Mesothelial cell of epicardium (in vitro differentiated cells): ENCODE data around the gene CNNM4. TPM values are rescaled to one million over a fixed set of nuclear protein-coding genes. Genes with fewer than 3 reads are reported as not detected.
"Not testable (repeated sequence)": the region's sequence is repeated elsewhere in the genome, so short reads cannot be mapped to it uniquely, and the experiment has no call there.

Source experiments
- DNase-seq, 2 experiments: peaks; one replicate each; pipeline ENCODE4 v3.0.0; 2021; ENCODE audit warnings: low spot score in 2 of 2; ENCODE audit not compliant: unreplicated experiment in 2 of 2
- H3K27ac Mint-ChIP-seq: 2 replicates; pipeline ENCODE4 v1.8.0; 2021; ENCODE audit warnings: mixed read lengths
- H3K27me3 Mint-ChIP-seq: 2 replicates; pipeline ENCODE4 v1.8.0; 2021; ENCODE audit warnings: low read depth, mixed read lengths
- H3K36me3 Mint-ChIP-seq: 2 replicates; pipeline ENCODE4 v1.8.0; 2021; ENCODE audit warnings: mixed read lengths
- H3K4me1 Mint-ChIP-seq: 2 replicates; pipeline ENCODE4 v1.8.0; 2021; ENCODE audit warnings: mixed read lengths
- H3K4me3 Mint-ChIP-seq: 2 replicates; pipeline ENCODE4 v1.8.0; 2021; ENCODE audit warnings: mild to moderate bottlenecking, moderate library complexity, mixed read lengths
- H3K9me3 Mint-ChIP-seq: 2 replicates; pipeline ENCODE4 v1.8.0; 2021; ENCODE audit warnings: mixed read lengths
- CTCF ChIP-seq: fragments of 200-600 bp; sonication (generic); IDR thresholded peaks from one replicate; pipeline ENCODE4 v1.5.0; 2021; ENCODE audit warnings: antibody characterized with exemption; ENCODE audit not compliant: unreplicated experiment
- total RNA-seq: library from RNA; stranded (reverse); gene quantifications from 3 replicates; pipeline ENCODE4 v1.2.1, GENCODE V29; 2021

The CNNM4 gene
- total RNA-seq, 1 donor from 2014 or later = 20.0 TPM

- H3K4me3 Mint-ChIP-seq = no peak overlapping the region
- H3K27me3 Mint-ChIP-seq = no peaks in the 10 kb centered on the region
- no peak for TF ChIP-seq CTCF
- H3K9me3 Mint-ChIP-seq = no peaks in the 10 kb centered on the region
- no peak overlapping the region for H3K27ac Mint-ChIP-seq
- peaks cover 13% of the 10 kb centered on the region for H3K36me3 Mint-ChIP-seq
- DNase-seq = no peak
- H3K4me1 Mint-ChIP-seq = no peaks in the 10 kb centered on the region
Measured at GRCh38 chr2:96801786-96802595, 41.3 kb downstream of the CNNM4 start.

DNA sequence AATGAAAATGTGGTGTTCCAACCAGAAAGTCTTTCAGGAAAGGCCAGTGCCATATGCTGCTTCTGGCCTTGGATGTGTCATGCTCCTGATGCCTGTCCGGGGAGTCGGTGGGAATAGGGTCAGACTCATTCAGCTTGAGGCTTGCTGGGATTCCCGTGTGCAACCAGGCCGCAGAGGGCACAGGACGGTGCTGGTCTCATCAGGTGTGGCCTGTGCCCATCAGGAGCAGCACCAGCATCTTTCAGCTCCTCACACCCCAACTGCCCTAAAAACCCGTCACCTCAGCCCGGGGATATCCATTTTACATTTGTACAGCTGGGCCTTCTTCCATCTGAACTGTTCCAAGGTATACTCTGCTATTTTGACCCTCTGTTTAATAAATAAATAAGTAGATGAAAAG lies 42.0 kb downstream of the CNNM4 start:
- H3K4me3 Mint-ChIP-seq = no peak overlapping the region
- no peak for TF ChIP-seq CTCF
- H3K27me3 Mint-ChIP-seq = no peaks in the 10 kb centered on the region
- no peaks in the 10 kb centered on the region for H3K4me1 Mint-ChIP-seq
- H3K36me3 Mint-ChIP-seq = peaks cover 13% of the 10 kb centered on the region
- no peaks in the 10 kb centered on the region for H3K9me3 Mint-ChIP-seq
- no peak for DNase-seq
- no peak overlapping the region for H3K27ac Mint-ChIP-seq

- no peak for TF ChIP-seq CTCF
- no peaks in the 10 kb centered on the region for H3K4me1 Mint-ChIP-seq
- no peaks in the 10 kb centered on the region for H3K9me3 Mint-ChIP-seq
- no peaks in the 10 kb centered on the region for H3K27me3 Mint-ChIP-seq
- no peak overlapping the region for H3K4me3 Mint-ChIP-seq
- H3K27ac Mint-ChIP-seq = no peak overlapping the region
- DNase-seq = no peak
- H3K36me3 Mint-ChIP-seq = peaks cover 19% of the 10 kb centered on the region
Measured at GRCh38 chr2:96804986-96805385, 44.3 kb downstream of the CNNM4 start.

DNA sequence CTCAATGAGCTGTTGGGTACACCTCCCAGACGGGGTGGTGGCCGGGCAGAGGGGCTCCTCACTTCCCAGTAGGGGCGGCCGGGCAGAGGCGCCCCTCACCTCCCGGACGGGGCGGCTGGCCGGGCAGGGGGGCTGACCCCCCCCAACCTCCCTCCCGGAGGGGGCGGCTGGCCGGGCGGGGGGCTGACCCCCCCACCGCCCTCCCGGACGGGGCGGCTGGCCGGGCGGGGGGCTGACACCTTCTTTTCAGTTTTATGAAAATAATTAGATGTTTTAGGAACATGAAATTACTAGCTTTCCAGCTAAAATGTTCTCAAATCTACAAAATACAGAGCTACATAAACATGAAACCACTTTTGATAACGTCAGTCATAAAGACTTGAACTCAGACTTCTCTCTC lies 45.2 kb downstream of the CNNM4 start:
- not testable (repeated sequence) for H3K27me3 Mint-ChIP-seq, H3K4me1 Mint-ChIP-seq, H3K9me3 Mint-ChIP-seq, H3K27ac Mint-ChIP-seq, DNase-seq, H3K4me3 Mint-ChIP-seq
- H3K36me3 Mint-ChIP-seq = peaks cover 22% of the 10 kb centered on the region

GRCh38 chr2:96806468-96807126 lies 45.9 kb downstream of the CNNM4 start:
- DNase-seq = no peak
- peaks cover 22% of the 10 kb centered on the region for H3K36me3 Mint-ChIP-seq
- no peak overlapping the region for H3K27ac Mint-ChIP-seq
- no peaks in the 10 kb centered on the region for H3K9me3 Mint-ChIP-seq
- H3K4me3 Mint-ChIP-seq = no peak overlapping the region
- TF ChIP-seq CTCF = no peak
- H3K27me3 Mint-ChIP-seq = no peaks in the 10 kb centered on the region
- no peaks in the 10 kb centered on the region for H3K4me1 Mint-ChIP-seq

GRCh38 chr2:96807127-96807471 lies 46.4 kb downstream of the CNNM4 start:
- no peak overlapping the region for H3K27ac Mint-ChIP-seq
- no peak overlapping the region for H3K4me3 Mint-ChIP-seq
- H3K9me3 Mint-ChIP-seq = no peaks in the 10 kb centered on the region
- peaks cover 22% of the 10 kb centered on the region for H3K36me3 Mint-ChIP-seq
- H3K27me3 Mint-ChIP-seq = no peaks in the 10 kb centered on the region
- H3K4me1 Mint-ChIP-seq = no peaks in the 10 kb centered on the region
- no peak for DNase-seq
- no peak for TF ChIP-seq CTCF
